Lung (tissue), 12 donors: ENCODE results near the gene KRTAP10-5. TPM values are rescaled to one million over a fixed set of nuclear protein-coding genes. Genes with fewer than 3 reads are reported as not detected.

Experiments
- ATAC-seq: fragments of 200-7000 bp; cut with Tn5 transposase; one replicate; pipeline ENCODE4 v1.9.1; 2020; ENCODE audit warnings: moderate number of reproducible peaks; ENCODE audit not compliant: insufficient read depth, low FRiP score
- DNase-seq, 3 donors: peaks; one replicate each; pipeline ENCODE4 v3.0.0-alpha.2; 2013 to 2017
- H3K27ac ChIP-seq, 2 donors: one replicate each; pipeline ENCODE4 v1.5.1; 2013; ENCODE audit warnings: mild to moderate bottlenecking in 2 of 2, moderate library complexity in 2 of 2, control low read depth in 1 of 2, inconsistent platforms in 1 of 2, low read depth in 1 of 2, low read length in 1 of 2
- H3K27me3 ChIP-seq, 3 donors: one replicate each; pipeline ENCODE4 v1.5.1; 2013; ENCODE audit warnings: low read length in 2 of 3; ENCODE audit not compliant: control insufficient read depth in 3 of 3, insufficient read depth in 3 of 3
- H3K36me3 ChIP-seq, 4 donors: one replicate each; pipeline ENCODE4 v1.5.1; 2013; ENCODE audit warnings: low read length in 4 of 4, mild to moderate bottlenecking in 1 of 4, moderate library complexity in 1 of 4; ENCODE audit not compliant: control insufficient read depth in 4 of 4, insufficient read depth in 4 of 4
- H3K4me1 ChIP-seq, 5 donors: one replicate each; pipeline ENCODE4 v1.5.1; 2013; ENCODE audit warnings: low read length in 5 of 5, mild to moderate bottlenecking in 2 of 5, moderate library complexity in 1 of 5; ENCODE audit not compliant: control insufficient read depth in 5 of 5, insufficient read depth in 5 of 5
- H3K4me3 ChIP-seq: one replicate; pipeline ENCODE4 v1.5.1; 2013; ENCODE audit warnings: mild to moderate bottlenecking, control low read depth, moderate library complexity
- H3K9ac ChIP-seq, 2 donors: one replicate each; pipeline ENCODE4 v1.5.1; 2013; ENCODE audit warnings: low read length in 2 of 2, control low read depth in 1 of 2; ENCODE audit not compliant: insufficient read depth in 1 of 2
- H3K9me3 ChIP-seq, 4 donors: one replicate each; pipeline ENCODE4 v1.5.1; 2013; ENCODE audit warnings: low read length in 3 of 4, mild to moderate bottlenecking in 1 of 4, moderate library complexity in 1 of 4; ENCODE audit not compliant: control insufficient read depth in 4 of 4, insufficient read depth in 3 of 4
- CTCF ChIP-seq: IDR thresholded peaks from 2 replicates; pipeline ENCODE4 v1.5.1; 2012; ENCODE audit warnings: mild to moderate bottlenecking; ENCODE audit errors: control extremely low read depth, extremely low read depth
- WGBS, 2 donors: extraction: QIAGEN DNeasy Blood & Tissue Kit; methylation state at CpG; one replicate each; pipeline ENCODE4 v1.1.7; 2013; 5-methylcytosine and 5-hydroxymethylcytosine counted together
- polyA plus RNA-seq, 2 donors: library from polyadenylated mRNA; stranded (reverse); fragments of 200-250 nt; gene quantifications; one replicate each; pipeline ENCODE4 v1.2.1, GENCODE V29; 2013
- total RNA-seq, 2 donors: library from RNA; depleted of rRNA in 1 of 2; stranded (reverse); fragments of >200 nt in 1 of 2; gene quantifications; one replicate each; pipeline ENCODE4 v1.2.1, GENCODE V29; 2014 to 2021
- donor health status: control.
- donor health status: control.
- donor health status: Bipolar disorder and iron deficiency.
- donor health status: healthy.
- donor health status: DM: yes; HTN: yes; CAD: no.

The KRTAP10-5 gene
- total and polyA plus RNA-seq, 4 donors, result not detected

GRCh38 chr21:44598061-44598460, 17.7 kb upstream of the KRTAP10-5 start:
- Histone ChIP-seq H3K9me3 (peaks cover 0 to 3% (median 0%) of the 10 kb centered on the region in 4 donors), H3K27me3 (no peaks in the 10 kb centered on the region), H3K27ac (no peak overlapping the region), H3K36me3 (no peaks in the 10 kb centered on the region), H3K4me3 (no peak overlapping the region), H3K9ac (no peak overlapping the region), H3K4me1 (peaks cover 0 to 8% (median 0%) of the 10 kb centered on the region in 5 donors)
- WGBS, 2 donors, result 82 to 85% methylated on average over 11 of the region's 11 CpGs
- no peak for TF ChIP-seq CTCF
- ATAC-seq (no peak), DNase-seq (no peak)

- ATAC-seq (no peak), DNase-seq (no peak)
- H3K36me3 ChIP-seq, result no peaks in the 10 kb centered on the region
- H3K4me3 ChIP-seq, result no peak overlapping the region
- no peaks in the 10 kb centered on the region for H3K27me3 ChIP-seq
- 83 to 84% methylated on average over 9 of the region's 9 CpGs for WGBS, 2 donors
- H3K9ac ChIP-seq, result no peak overlapping the region
- peaks cover 0 to 8% (median 0%) of the 10 kb centered on the region in 5 donors for H3K4me1 ChIP-seq
- no peak overlapping the region for H3K27ac ChIP-seq
- no peak for TF ChIP-seq CTCF
- H3K9me3 ChIP-seq, result peaks cover 0 to 3% (median 0%) of the 10 kb centered on the region in 4 donors
Observed at GRCh38 chr21:44596068-44596725, 15.8 kb upstream of the KRTAP10-5 start.

GRCh38 chr21:44595524-44595923, 15.1 kb upstream of the KRTAP10-5 start:
- no peaks in the 10 kb centered on the region for H3K27me3 ChIP-seq
- WGBS, 2 donors, result 73 to 76% methylated on average over 6 of the region's 6 CpGs
- ATAC-seq, result no peak
- no peak overlapping the region for H3K27ac ChIP-seq
- no peak overlapping the region for H3K9ac ChIP-seq
- no peak for DNase-seq
- no peak for TF ChIP-seq CTCF
- H3K4me1 ChIP-seq, result peaks cover 0 to 8% (median 0%) of the 10 kb centered on the region in 5 donors
- no peaks in the 10 kb centered on the region for H3K36me3 ChIP-seq
- H3K9me3 ChIP-seq, result peaks cover 0 to 3% (median 0%) of the 10 kb centered on the region in 4 donors
- H3K4me3 ChIP-seq, result no peak overlapping the region
